Omental fat pad (tissue), 4 donors: ENCODE measurements around the gene NOS3. TPM values are rescaled to one million over a fixed set of nuclear protein-coding genes. Genes with fewer than 3 reads are reported as not detected.

Experiments
- ATAC-seq: fragments of 150-250 bp; one replicate; pipeline ENCODE4 v1.9.1; 2016; ENCODE audit warnings: mild to moderate bottlenecking, moderate library complexity; ENCODE audit not compliant: low FRiP score
- DNase-seq: peaks from one replicate; pipeline ENCODE4 v3.0.0-alpha.2; 2019; ENCODE audit warnings: low spot score
- CTCF ChIP-seq, 3 donors: fragments of 450-650 bp; IDR thresholded peaks; one replicate each; pipeline ENCODE4 v1.5.1; 2016 to 2017; ENCODE audit warnings: antibody characterized with exemption in 3 of 3, mild to moderate bottlenecking in 3 of 3, moderate library complexity in 2 of 3
- total RNA-seq, 4 donors: library from RNA; depleted of rRNA; stranded (reverse); fragments of >200 nt; gene quantifications; one replicate each; pipeline ENCODE4 v1.1.0, GENCODE V29; 2016

The NOS3 gene
- total RNA-seq, 4 donors from 2014 or later: 11.2 to 75.3 (median 25.2) TPM

GRCh38 chr7:150976529-150977381 lies 14.1 kb upstream of the NOS3 start:
- no peak for TF ChIP-seq CTCF (IDR thresholded peaks at IDR 0.05)
- DNase-seq: no peak
- ATAC-seq: no peak

DNA sequence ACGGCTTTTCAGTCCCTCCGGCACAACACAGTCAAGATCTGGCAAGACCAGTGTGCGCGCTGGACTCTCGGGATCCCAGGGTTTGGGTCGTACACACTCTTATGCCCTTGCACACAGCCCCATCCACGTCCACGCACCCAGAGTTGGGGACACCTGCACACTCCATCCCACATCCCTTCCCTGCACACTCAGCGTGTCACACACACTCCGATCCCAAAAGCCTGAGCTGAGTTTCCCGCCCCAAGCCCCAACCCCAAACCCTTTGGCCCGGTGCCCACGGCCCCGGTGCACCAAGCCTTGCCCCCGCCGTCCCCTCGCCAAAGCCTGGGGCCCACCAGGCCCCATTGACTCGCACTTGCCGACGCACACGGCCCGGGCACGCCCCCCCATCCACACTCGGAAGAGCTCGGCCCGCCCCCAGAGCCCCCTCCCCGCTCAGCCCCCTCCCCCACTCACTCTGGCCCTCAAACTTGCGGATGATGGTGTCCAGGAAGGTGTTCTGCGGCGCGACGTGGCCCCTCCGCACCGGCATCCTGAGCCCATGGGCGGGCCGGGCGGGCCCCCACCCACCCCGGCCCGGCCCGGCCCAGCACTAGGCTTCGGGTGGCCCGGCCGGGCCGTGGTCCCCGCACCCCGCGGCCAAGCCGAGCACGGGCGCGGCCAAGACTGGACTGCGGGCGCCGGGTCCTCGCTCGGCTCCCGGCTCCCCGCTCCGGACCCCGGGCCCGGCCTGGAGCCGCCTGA lies 13.3 kb upstream of the NOS3 start:
- DNase-seq (no peak), ATAC-seq (no peak)
- no peak for TF ChIP-seq CTCF (IDR thresholded peaks at IDR 0.05)

DNA sequence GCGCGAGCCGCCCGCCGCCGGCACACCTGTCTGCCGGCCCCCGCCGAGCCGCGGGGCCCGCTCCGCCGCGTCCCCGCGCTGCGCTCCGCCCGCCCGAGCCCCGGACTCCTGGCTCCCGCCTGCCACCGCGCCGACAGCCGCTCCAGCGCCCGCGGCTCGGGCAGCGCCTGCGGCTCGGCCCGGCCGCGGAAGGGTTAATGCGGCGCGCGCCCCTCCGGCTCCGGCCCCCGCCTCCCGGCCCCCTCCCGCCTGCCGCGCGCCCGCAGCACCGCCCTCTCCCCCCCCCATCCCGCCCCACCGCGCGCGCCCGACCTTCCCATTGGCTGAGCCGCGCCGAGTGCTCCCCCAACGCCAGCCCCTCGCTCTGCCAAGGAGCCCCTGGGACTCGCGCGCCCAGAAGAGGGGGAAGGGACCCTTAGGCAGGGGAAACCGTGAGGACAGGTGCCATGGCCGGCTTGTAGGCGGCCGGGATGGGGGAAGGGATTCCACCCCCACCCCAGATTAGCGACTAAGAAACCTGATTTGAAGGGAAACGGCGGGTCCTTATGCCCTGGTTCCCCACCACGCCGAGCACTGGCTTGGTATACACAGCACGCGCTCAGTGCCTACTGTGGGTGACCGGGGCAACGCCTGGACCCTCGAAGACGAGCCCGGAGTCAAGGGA lies 12.6 kb upstream of the NOS3 start, which contains the start of gene KCNH2:
Gene KCNH2 (minus strand): TSS at position 196 of the 664 bp plus-strand sequence. CDS start 408 bp downstream, outside the sequence.
- TF ChIP-seq CTCF (IDR thresholded peaks at IDR 0.05): no peak
- no peak for ATAC-seq
- DNase-seq: no peak

DNA sequence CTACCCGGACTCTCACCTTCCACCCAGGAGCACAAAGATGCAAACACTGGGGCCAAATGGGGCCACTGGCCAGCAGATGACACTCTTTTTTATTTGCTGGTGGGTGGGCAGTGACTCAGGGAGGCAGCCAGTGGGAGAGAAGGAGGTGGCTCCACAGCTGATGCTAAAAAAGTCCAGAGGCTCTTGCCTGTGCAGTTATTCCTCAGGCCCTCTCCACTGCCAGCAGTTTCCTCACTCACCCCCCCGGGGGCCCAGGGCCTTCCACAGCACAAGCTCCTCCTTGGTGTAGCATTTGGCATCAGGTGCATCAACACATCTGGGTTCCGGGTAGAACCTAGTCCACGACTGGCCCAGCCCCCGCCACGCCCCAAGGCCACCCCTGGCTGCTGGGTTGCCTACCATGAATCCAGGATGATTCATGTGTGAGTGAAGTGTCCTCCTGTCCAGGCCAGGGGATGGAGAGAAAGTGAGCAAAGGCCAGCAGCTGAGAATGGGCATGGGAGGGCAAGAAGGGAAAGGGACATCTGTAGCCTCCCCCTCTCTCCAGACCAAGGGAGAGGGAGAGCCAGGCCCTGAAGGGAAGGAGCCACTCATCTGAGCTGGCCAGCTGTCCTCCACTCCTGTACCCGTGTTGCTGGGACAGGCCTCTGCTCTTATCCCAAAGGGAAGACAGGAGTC lies 11.0 kb upstream of the NOS3 start:
- no peak for DNase-seq
- ATAC-seq: no peak

GRCh38 chr7:150980663-150981062 lies 10.2 kb upstream of the NOS3 start:
- TF ChIP-seq CTCF (IDR thresholded peaks at IDR 0.05): no peak
- no peak for ATAC-seq
- DNase-seq: no peak

More for the DNA sequence above, 11.0 kb upstream of the NOS3 start:
- TF ChIP-seq CTCF (IDR thresholded peaks at IDR 0.05): no peak

GRCh38 chr7:150981644-150982043 lies 9.2 kb upstream of the NOS3 start:
- TF ChIP-seq CTCF (IDR thresholded peaks at IDR 0.05): no peak
- no peak for DNase-seq
- ATAC-seq: no peak
